PC-3 (cell line): ENCODE data around the gene RER1.

Experiments
- EZH2 ChIP-seq: fragments of 300-600 bp; sonication (generic); IDR thresholded peaks from one replicate; pipeline ENCODE4 v1.6.1; 2017; ENCODE audit warnings: antibody characterized with exemption, mild to moderate bottlenecking, low read length; ENCODE audit not compliant: unreplicated experiment
- EZH2phosphoT487 ChIP-seq: fragments of 300-600 bp; sonication (generic); IDR thresholded peaks from 2 replicates; pipeline ENCODE4 v1.6.1; 2018; ENCODE audit warnings: mild to moderate bottlenecking, antibody characterized with exemption, low read length, borderline replicate concordance
- TF ChIP-seq, protein P1 (sequence below): fragments of 300-600 bp; sonication (generic); conservative IDR thresholded peaks from 2 replicates; pipeline ENCODE4 v1.5.1; 2017; ENCODE audit warnings: antibody characterized with exemption, low read depth, mild to moderate bottlenecking, low read length

DNA sequence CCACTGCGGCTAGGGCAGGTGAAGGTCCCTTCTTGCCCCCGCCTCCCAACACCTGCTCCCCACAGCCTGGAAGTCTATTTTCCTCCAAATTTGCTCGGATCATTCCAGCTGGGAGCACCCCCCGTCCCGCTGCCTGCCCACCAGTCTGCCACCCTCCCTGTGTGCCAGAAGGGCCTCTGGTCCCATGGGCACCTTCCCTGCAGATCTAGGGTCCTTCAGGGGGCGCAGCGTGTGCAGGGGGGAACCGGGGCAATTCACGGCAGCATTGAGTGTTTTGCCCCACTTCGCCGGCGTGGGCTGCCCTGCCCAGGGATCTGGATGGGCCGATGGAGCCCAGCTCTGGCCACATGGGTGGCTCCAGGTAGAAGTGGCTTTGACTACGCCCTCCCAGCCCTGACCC is 47.0 kb downstream of the RER1 start:
- TF ChIP-seq EZH2 (no peak), EZH2phosphoT487 (no peak)
- TF ChIP-seq, protein P1, sequence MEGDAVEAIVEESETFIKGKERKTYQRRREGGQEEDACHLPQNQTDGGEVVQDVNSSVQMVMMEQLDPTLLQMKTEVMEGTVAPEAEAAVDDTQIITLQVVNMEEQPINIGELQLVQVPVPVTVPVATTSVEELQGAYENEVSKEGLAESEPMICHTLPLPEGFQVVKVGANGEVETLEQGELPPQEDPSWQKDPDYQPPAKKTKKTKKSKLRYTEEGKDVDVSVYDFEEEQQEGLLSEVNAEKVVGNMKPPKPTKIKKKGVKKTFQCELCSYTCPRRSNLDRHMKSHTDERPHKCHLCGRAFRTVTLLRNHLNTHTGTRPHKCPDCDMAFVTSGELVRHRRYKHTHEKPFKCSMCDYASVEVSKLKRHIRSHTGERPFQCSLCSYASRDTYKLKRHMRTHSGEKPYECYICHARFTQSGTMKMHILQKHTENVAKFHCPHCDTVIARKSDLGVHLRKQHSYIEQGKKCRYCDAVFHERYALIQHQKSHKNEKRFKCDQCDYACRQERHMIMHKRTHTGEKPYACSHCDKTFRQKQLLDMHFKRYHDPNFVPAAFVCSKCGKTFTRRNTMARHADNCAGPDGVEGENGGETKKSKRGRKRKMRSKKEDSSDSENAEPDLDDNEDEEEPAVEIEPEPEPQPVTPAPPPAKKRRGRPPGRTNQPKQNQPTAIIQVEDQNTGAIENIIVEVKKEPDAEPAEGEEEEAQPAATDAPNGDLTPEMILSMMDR = no peak
